WTC11 (cell line): ENCODE data around the gene MNS1.

ENCODE experiments used
- CREB1 ChIP-seq: sonication (generic); formaldehyde crosslinking; IDR thresholded peaks from 2 replicates; pipeline ENCODE4 v1.8.0; 2023; ENCODE audit warnings: mild to moderate bottlenecking, missing genetic modification reagents
- ELF4 ChIP-seq: sonication (generic); formaldehyde crosslinking; IDR thresholded peaks from 2 replicates; pipeline ENCODE4 v1.8.1; 2022; ENCODE audit warnings: low read depth, mild to moderate bottlenecking, moderate library complexity, missing genetic modification reagents
- JUN ChIP-seq: sonication (generic); formaldehyde crosslinking; IDR thresholded peaks from 2 replicates; pipeline ENCODE4 v1.8.0; 2023; ENCODE audit warnings: mild to moderate bottlenecking, missing genetic modification reagents
- KAT7 ChIP-seq: sonication (generic); formaldehyde crosslinking; IDR thresholded peaks from 2 replicates; pipeline ENCODE4 v1.8.1; 2023; ENCODE audit warnings: missing genetic modification reagents, mild to moderate bottlenecking, borderline replicate concordance
- MYBL2 ChIP-seq: sonication (generic); formaldehyde crosslinking; IDR thresholded peaks from 2 replicates; pipeline ENCODE4 v1.8.1; 2023; ENCODE audit warnings: mild to moderate bottlenecking, moderate library complexity, missing genetic modification reagents
- SOX15 ChIP-seq: fragments of 250-450 bp; sonication (Bioruptor Pico); IDR thresholded peaks from 2 replicates; pipeline ENCODE4 v1.9.0; 2021; ENCODE audit warnings: mild to moderate bottlenecking
- ZNF232 ChIP-seq: sonication (generic); formaldehyde crosslinking; IDR thresholded peaks from 2 replicates; pipeline ENCODE4 v1.8.0; 2022; ENCODE audit warnings: mild to moderate bottlenecking, missing genetic modification reagents
- TF ChIP-seq, protein P1 (sequence below): fragments of 200-600 bp; IDR thresholded peaks from 2 replicates; pipeline ENCODE4 v1.8.0; 2022; ENCODE audit warnings: antibody characterized with exemption
- TF ChIP-seq, protein P2 (sequence below): sonication (generic); formaldehyde crosslinking; IDR thresholded peaks from 2 replicates; pipeline ENCODE4 v1.8.1; 2022; ENCODE audit warnings: low read depth, mild to moderate bottlenecking, moderate library complexity, missing genetic modification reagents, borderline replicate concordance
- TF ChIP-seq, protein P3 (sequence below): sonication (generic); formaldehyde crosslinking; conservative IDR thresholded peaks from 2 replicates; pipeline ENCODE4 v1.8.1; 2022; ENCODE audit warnings: mild to moderate bottlenecking, missing genetic modification reagents
- TF ChIP-seq, protein P4 (sequence below): fragments of 250-450 bp; sonication (Bioruptor Pico); IDR thresholded peaks from 2 replicates; pipeline ENCODE4 v2.1.2; 2022; ENCODE audit warnings: mild to moderate bottlenecking, moderate library complexity
- TF ChIP-seq, protein P5 (sequence below): sonication (generic); formaldehyde crosslinking; IDR thresholded peaks from 2 replicates; pipeline ENCODE4 v1.8.1; 2023; ENCODE audit warnings: mild to moderate bottlenecking, moderate library complexity, missing genetic modification reagents
- TF ChIP-seq, protein P6 (sequence below): sonication (generic); formaldehyde crosslinking; IDR thresholded peaks from 2 replicates; pipeline ENCODE4 v1.8.1; 2023; ENCODE audit warnings: mild to moderate bottlenecking, missing genetic modification reagents, borderline replicate concordance

DNA sequence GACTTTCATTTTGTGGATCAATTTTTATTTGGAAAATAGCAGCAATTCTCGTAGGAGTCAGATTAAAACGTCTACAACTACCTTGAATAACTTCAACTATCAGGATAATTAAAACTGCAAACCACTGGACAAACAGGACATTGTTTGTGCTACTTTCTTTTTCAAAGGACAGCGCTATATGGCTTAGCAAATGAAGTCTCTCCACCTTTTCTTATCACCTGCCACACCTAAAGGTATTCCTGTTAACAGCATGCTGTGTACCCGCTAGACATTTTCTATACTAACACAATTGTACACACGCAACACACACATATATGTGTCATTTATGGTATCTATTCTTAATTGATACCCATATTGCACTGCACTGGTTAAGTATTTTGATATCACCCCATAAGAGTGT is 19.2 kb downstream of the MNS1 start:
- TF ChIP-seq, protein P1, sequence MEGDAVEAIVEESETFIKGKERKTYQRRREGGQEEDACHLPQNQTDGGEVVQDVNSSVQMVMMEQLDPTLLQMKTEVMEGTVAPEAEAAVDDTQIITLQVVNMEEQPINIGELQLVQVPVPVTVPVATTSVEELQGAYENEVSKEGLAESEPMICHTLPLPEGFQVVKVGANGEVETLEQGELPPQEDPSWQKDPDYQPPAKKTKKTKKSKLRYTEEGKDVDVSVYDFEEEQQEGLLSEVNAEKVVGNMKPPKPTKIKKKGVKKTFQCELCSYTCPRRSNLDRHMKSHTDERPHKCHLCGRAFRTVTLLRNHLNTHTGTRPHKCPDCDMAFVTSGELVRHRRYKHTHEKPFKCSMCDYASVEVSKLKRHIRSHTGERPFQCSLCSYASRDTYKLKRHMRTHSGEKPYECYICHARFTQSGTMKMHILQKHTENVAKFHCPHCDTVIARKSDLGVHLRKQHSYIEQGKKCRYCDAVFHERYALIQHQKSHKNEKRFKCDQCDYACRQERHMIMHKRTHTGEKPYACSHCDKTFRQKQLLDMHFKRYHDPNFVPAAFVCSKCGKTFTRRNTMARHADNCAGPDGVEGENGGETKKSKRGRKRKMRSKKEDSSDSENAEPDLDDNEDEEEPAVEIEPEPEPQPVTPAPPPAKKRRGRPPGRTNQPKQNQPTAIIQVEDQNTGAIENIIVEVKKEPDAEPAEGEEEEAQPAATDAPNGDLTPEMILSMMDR = no peak
- TF ChIP-seq, protein P2, sequence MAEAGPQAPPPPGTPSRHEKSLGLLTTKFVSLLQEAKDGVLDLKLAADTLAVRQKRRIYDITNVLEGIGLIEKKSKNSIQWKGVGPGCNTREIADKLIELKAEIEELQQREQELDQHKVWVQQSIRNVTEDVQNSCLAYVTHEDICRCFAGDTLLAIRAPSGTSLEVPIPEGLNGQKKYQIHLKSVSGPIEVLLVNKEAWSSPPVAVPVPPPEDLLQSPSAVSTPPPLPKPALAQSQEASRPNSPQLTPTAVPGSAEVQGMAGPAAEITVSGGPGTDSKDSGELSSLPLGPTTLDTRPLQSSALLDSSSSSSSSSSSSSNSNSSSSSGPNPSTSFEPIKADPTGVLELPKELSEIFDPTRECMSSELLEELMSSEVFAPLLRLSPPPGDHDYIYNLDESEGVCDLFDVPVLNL (CRISPR knock-in tag) = no peak
- TF ChIP-seq, protein P3, sequence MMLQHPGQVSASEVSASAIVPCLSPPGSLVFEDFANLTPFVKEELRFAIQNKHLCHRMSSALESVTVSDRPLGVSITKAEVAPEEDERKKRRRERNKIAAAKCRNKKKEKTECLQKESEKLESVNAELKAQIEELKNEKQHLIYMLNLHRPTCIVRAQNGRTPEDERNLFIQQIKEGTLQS (CRISPR knock-in tag) = no peak
- no peak for TF ChIP-seq MYBL2 (CRISPR knock-in tag)
- TF ChIP-seq CREB1 (CRISPR knock-in tag) = no peak
- TF ChIP-seq, protein P4, sequence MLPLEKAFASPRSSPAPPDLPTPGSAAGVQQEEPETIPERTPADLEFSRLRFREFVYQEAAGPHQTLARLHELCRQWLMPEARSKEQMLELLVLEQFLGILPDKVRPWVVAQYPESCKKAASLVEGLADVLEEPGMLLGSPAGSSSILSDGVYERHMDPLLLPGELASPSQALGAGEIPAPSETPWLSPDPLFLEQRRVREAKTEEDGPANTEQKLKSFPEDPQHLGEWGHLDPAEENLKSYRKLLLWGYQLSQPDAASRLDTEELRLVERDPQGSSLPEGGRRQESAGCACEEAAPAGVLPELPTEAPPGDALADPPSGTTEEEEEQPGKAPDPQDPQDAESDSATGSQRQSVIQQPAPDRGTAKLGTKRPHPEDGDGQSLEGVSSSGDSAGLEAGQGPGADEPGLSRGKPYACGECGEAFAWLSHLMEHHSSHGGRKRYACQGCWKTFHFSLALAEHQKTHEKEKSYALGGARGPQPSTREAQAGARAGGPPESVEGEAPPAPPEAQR (CRISPR knock-in tag) = no peak
- TF ChIP-seq SOX15 = no peak
- TF ChIP-seq ELF4 (CRISPR knock-in tag) = no peak
- TF ChIP-seq, protein P5, sequence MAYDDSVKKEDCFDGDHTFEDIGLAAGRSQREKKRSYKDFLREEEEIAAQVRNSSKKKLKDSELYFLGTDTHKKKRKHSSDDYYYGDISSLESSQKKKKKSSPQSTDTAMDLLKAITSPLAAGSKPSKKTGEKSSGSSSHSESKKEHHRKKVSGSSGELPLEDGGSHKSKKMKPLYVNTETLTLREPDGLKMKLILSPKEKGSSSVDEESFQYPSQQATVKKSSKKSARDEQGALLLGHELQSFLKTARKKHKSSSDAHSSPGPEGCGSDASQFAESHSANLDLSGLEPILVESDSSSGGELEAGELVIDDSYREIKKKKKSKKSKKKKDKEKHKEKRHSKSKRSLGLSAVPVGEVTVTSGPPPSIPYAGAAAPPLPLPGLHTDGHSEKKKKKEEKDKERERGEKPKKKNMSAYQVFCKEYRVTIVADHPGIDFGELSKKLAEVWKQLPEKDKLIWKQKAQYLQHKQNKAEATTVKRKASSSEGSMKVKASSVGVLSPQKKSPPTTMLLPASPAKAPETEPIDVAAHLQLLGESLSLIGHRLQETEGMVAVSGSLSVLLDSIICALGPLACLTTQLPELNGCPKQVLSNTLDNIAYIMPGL = no peak
- TF ChIP-seq KAT7 (CRISPR knock-in tag) = no peak
- no peak for TF ChIP-seq JUN (CRISPR knock-in tag)
- TF ChIP-seq, protein P6, sequence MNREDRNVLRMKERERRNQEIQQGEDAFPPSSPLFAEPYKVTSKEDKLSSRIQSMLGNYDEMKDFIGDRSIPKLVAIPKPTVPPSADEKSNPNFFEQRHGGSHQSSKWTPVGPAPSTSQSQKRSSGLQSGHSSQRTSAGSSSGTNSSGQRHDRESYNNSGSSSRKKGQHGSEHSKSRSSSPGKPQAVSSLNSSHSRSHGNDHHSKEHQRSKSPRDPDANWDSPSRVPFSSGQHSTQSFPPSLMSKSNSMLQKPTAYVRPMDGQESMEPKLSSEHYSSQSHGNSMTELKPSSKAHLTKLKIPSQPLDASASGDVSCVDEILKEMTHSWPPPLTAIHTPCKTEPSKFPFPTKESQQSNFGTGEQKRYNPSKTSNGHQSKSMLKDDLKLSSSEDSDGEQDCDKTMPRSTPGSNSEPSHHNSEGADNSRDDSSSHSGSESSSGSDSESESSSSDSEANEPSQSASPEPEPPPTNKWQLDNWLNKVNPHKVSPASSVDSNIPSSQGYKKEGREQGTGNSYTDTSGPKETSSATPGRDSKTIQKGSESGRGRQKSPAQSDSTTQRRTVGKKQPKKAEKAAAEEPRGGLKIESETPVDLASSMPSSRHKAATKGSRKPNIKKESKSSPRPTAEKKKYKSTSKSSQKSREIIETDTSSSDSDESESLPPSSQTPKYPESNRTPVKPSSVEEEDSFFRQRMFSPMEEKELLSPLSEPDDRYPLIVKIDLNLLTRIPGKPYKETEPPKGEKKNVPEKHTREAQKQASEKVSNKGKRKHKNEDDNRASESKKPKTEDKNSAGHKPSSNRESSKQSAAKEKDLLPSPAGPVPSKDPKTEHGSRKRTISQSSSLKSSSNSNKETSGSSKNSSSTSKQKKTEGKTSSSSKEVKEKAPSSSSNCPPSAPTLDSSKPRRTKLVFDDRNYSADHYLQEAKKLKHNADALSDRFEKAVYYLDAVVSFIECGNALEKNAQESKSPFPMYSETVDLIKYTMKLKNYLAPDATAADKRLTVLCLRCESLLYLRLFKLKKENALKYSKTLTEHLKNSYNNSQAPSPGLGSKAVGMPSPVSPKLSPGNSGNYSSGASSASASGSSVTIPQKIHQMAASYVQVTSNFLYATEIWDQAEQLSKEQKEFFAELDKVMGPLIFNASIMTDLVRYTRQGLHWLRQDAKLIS (CRISPR knock-in tag) = no peak
- TF ChIP-seq ZNF232 (CRISPR knock-in tag) = no peak
